HCT116 (cell line): ENCODE data around the gene SLC10A7. TPM values are rescaled to one million over a fixed set of nuclear protein-coding genes. Genes with fewer than 3 reads are reported as not detected.

Experiments used
- ATAC-seq: fragments of 200-7000 bp; cut with Tn5 transposase; 2 replicates; pipeline ENCODE4 v1.9.1; 2020; ENCODE audit warnings: mild to moderate bottlenecking, moderate library complexity
- BruUV-seq: library from RNA; stranded (reverse); fragments of 400-500 nt; replicated peaks from 2 replicates; lab custom pipeline; 2021; lab: Mats Ljungman, UMichigan
- CTCF ChIA-PET: fragments of 300-600 bp; sonication (Branson Sonifier 250); formaldehyde crosslinking; loops from one replicate; lab custom pipeline; 2021; ENCODE audit warnings: antibody characterized with exemption; lab: Charles Lee
- POLR2A ChIA-PET: fragments of 300-600, 350-600 bp; sonication (Branson Sonifier 250); formaldehyde crosslinking; loops from one replicate; lab custom pipeline; 2021; ENCODE audit warnings: antibody characterized with exemption; lab: Charles Lee
- RAD21 ChIA-PET, 2 experiments: fragments of 300-600 bp; sonication (Branson Sonifier 250); formaldehyde crosslinking; loops; one replicate each; lab custom pipeline; 2023; ENCODE audit warnings: low total read pairs in 2 of 2; ENCODE audit not compliant: uncharacterized antibody in 2 of 2, unreplicated experiment in 2 of 2, low non-redundant PET in 1 of 2; lab: Charles Lee
- DNase-seq: peaks from one replicate; pipeline ENCODE4 v3.0.0-alpha.2; 2010; ENCODE audit warnings: low read depth, low spot score
- H2AFZ ChIP-seq: fragments of 200-600 bp; shearing (Covaris generic), sonication (generic); 2 replicates; pipeline ENCODE4 v1.6.1; 2017; ENCODE audit warnings: low read depth, mixed run types, mixed read lengths, antibody characterized with exemption, low read length; ENCODE audit not compliant: poor library complexity, severe bottlenecking
- H3K27ac ChIP-seq: 2 replicates; pipeline ENCODE4 v1.5.1; 2012; ENCODE audit warnings: low read depth, low read length
- H3K27me3 ChIP-seq: fragments of 200-600 bp; sonication (generic); 2 replicates; pipeline ENCODE4 v1.6.1; 2016; ENCODE audit warnings: mixed run types, low read length, mixed read lengths; ENCODE audit not compliant: insufficient read depth
- H3K36me3 ChIP-seq, 2 experiments: fragments of 200-500 bp in 1 of 2; fragments of 200-600 bp in 1 of 2; sonication (Bioruptor generic) in 1 of 2; sonication (generic) in 1 of 2; 2 replicates each; pipeline versions ENCODE4 v1.5.1 to v1.6.1; 2014 to 2016; ENCODE audit warnings: low read length in 2 of 2, inconsistent platforms in 1 of 2, mixed read lengths in 1 of 2, mixed run types in 1 of 2; ENCODE audit not compliant: insufficient read depth in 2 of 2, control insufficient read depth in 1 of 2
- H3K4me1 ChIP-seq, 2 experiments: fragments of 200-600 bp in 1 of 2; sonication (generic) in 1 of 2; 2 replicates each; pipeline versions ENCODE4 v1.5.1 to v1.6.1; 2012 to 2017; ENCODE audit warnings: low read length in 2 of 2, inconsistent platforms in 1 of 2, mild to moderate bottlenecking in 1 of 2, mixed read lengths in 1 of 2, mixed run types in 1 of 2, moderate library complexity in 1 of 2; ENCODE audit not compliant: insufficient read depth in 2 of 2, control insufficient read depth in 1 of 2
- H3K4me2 ChIP-seq: fragments of 200-600 bp; sonication (generic); 2 replicates; pipeline ENCODE4 v1.6.1; 2017; ENCODE audit warnings: mixed run types, low read length, mixed read lengths
- H3K4me3 ChIP-seq, 2 experiments: fragments of 200-600 bp in 1 of 2; sonication (generic) in 1 of 2; replicated peaks in 1 of 2; 2 replicates each; pipeline ENCODE4 v1.5.1; 2011 to 2016; ENCODE audit warnings: low read length in 2 of 2, control low read depth in 1 of 2, low read depth in 1 of 2, mild to moderate bottlenecking in 1 of 2, mixed read lengths in 1 of 2, mixed run types in 1 of 2
- H3K79me2 ChIP-seq: fragments of 200-600 bp; sonication (generic); 2 replicates; pipeline ENCODE4 v1.6.1; 2017; ENCODE audit warnings: mild to moderate bottlenecking, mixed run types, low read length, moderate library complexity, mixed read lengths; ENCODE audit not compliant: insufficient read depth
- H3K9ac ChIP-seq: fragments of 200-600 bp; sonication (generic); 2 replicates; pipeline ENCODE4 v1.6.1; 2016; ENCODE audit warnings: low read length, mixed read lengths
- H3K9me2 ChIP-seq: fragments of 200-600 bp; sonication (generic), shearing (Covaris generic); 2 replicates; pipeline ENCODE4 v1.6.1; 2017; ENCODE audit warnings: mixed run types, mild to moderate bottlenecking, moderate library complexity; ENCODE audit not compliant: insufficient read depth
- H3K9me3 ChIP-seq, 2 experiments: fragments of 200-500 bp in 1 of 2; fragments of 200-600 bp in 1 of 2; sonication (Bioruptor generic) in 1 of 2; sonication (generic) in 1 of 2; 2 replicates each; pipeline ENCODE4 v1.6.1; 2014 to 2017; ENCODE audit warnings: low read length in 2 of 2, mixed read lengths in 2 of 2, inconsistent platforms in 1 of 2, low read depth in 1 of 2, mild to moderate bottlenecking in 1 of 2, mixed run types in 1 of 2, moderate library complexity in 1 of 2; ENCODE audit not compliant: control insufficient read depth in 1 of 2, insufficient read depth in 1 of 2
- H4K20me1 ChIP-seq: fragments of 200-600 bp; sonication (generic), shearing (Covaris generic); 2 replicates; pipeline ENCODE4 v1.6.1; 2017; ENCODE audit warnings: mixed run types, mild to moderate bottlenecking, moderate library complexity; ENCODE audit not compliant: insufficient read depth
- CBX3 ChIP-seq: IDR thresholded peaks from 2 replicates; pipeline ENCODE4 v1.6.1; 2012; ENCODE audit warnings: low read depth
- CEBPB ChIP-seq: IDR thresholded peaks from 2 replicates; pipeline ENCODE4 v1.6.1; 2012; ENCODE audit warnings: low read depth
- ELF1 ChIP-seq: IDR thresholded peaks from 2 replicates; pipeline ENCODE4 v1.6.1; 2012; ENCODE audit warnings: low read depth, borderline replicate concordance
- EZH2phosphoT487 ChIP-seq: fragments of 200-600 bp; IDR thresholded peaks from 2 replicates; pipeline ENCODE4 v1.6.1; 2018; ENCODE audit warnings: antibody characterized with exemption, borderline replicate concordance
- FOSL1 ChIP-seq: IDR thresholded peaks from 2 replicates; pipeline ENCODE4 v1.6.1; 2012; ENCODE audit warnings: low read depth
- MAX ChIP-seq: IDR thresholded peaks from 2 replicates; pipeline ENCODE4 v1.6.1; 2012
- REST ChIP-seq: IDR thresholded peaks from 2 replicates; pipeline ENCODE4 v1.6.1; 2012; ENCODE audit warnings: low read depth
- SRF ChIP-seq: IDR thresholded peaks from 2 replicates; pipeline ENCODE4 v1.6.1; 2012; ENCODE audit warnings: low read depth
- TCF7L2 ChIP-seq: IDR thresholded peaks from 2 replicates; pipeline ENCODE4 v1.7.0; 2011; ENCODE audit warnings: borderline replicate concordance, inconsistent platforms; ENCODE audit not compliant: insufficient read depth, insufficient read length; ENCODE audit errors: extremely low read depth
- ZNF274 ChIP-seq: fragments of 200-500 bp; sonication (Bioruptor generic); IDR thresholded peaks from 2 replicates; pipeline ENCODE4 v1.6.1; 2014; ENCODE audit warnings: mild to moderate bottlenecking, low read depth, low read length, inconsistent platforms
- intact Hi-C: fragments of 100-400 bp; cut with micrococcal nuclease; formaldehyde crosslinking; loops from 2 replicates; pipeline ENCODE4 v1.10.0; 2022
- total RNA-seq: library from RNA; stranded (reverse); gene quantifications from one replicate; pipeline ENCODE4 v1.2.1, GENCODE V29; 2021; ENCODE audit not compliant: unreplicated experiment
- TF ChIP-seq, protein P1 (sequence below): IDR thresholded peaks from 2 replicates; pipeline ENCODE4 v1.6.1; 2012
- TF ChIP-seq, protein P2 (sequence below): IDR thresholded peaks from 2 replicates; pipeline ENCODE4 v1.6.1; 2011; ENCODE audit warnings: mild to moderate bottlenecking, low read length, moderate library complexity; ENCODE audit not compliant: insufficient replicate concordance; ENCODE audit errors: extremely low read depth

Gene SLC10A7
- total RNA-seq, 1 experiment from 2014 or later = 5.5 TPM

GRCh38 chr4:146278986-146279385, 242.8 kb downstream of the SLC10A7 start:
- Histone ChIP-seq H3K79me2 (no peaks in the 10 kb centered on the region), H3K27me3 (no peaks in the 10 kb centered on the region), H3K4me3 (no peak overlapping the region), H3K4me1 (no peaks in the 10 kb centered on the region), H3K9ac (no peak overlapping the region), H3K9me3 (no peaks in the 10 kb centered on the region), H3K36me3 (no peaks in the 10 kb centered on the region), H3K4me2 (no peak overlapping the region), H3K27ac (no peak overlapping the region), H3K9me2 (no peaks in the 10 kb centered on the region), H4K20me1 (no peaks in the 10 kb centered on the region), H2AFZ (no peak overlapping the region)
- ChIA-PET POLR2A (no interaction called here), RAD21 (no interaction called here), CTCF (no interaction called here)
- ATAC-seq = no peak
- TF ChIP-seq TCF7L2 (no peak), EZH2phosphoT487 (no peak), ELF1 (no peak), CBX3 (no peak), MAX (no peak), ZNF274 (no peak)
- TF ChIP-seq, protein P1, sequence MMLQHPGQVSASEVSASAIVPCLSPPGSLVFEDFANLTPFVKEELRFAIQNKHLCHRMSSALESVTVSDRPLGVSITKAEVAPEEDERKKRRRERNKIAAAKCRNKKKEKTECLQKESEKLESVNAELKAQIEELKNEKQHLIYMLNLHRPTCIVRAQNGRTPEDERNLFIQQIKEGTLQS = no peak
- intact Hi-C loops = no loop called here
- DNase-seq = no peak
- no TSS peak for BruUV-seq

DNA sequence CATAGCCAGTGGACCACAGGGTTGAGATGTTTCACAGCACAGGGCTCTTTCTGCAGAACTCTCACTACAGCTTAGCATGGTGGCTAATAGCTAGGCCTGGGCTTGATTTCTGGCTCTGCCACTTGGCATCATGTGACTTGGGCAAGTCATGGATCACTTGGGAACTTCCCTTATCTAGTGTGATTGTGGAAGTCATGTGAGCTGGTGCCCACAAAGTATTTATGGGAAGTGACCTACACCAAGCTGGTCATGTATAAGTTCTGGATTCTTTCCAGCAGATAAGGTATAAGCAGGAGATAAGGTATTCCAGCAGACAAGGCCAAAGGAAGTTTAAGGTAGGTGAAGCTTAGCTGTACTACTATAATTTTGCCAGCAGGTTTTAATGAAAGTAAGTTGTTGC, 246.4 kb downstream of the SLC10A7 start:
- Histone ChIP-seq H3K27ac (no peak overlapping the region), H2AFZ (no peak overlapping the region), H4K20me1 (no peaks in the 10 kb centered on the region), H3K9me2 (no peaks in the 10 kb centered on the region), H3K4me3 (no peak overlapping the region), H3K9me3 (no peaks in the 10 kb centered on the region), H3K4me2 (no peak overlapping the region), H3K36me3 (no peaks in the 10 kb centered on the region), H3K9ac (no peak overlapping the region), H3K4me1 (no peaks in the 10 kb centered on the region), H3K79me2 (no peaks in the 10 kb centered on the region), H3K27me3 (no peaks in the 10 kb centered on the region)
- POLR2A ChIA-PET = no interaction called here
- DNase-seq (no peak), ATAC-seq (no peak)
- intact Hi-C loops = no loop called here
- BruUV-seq = no TSS peak
- RAD21 ChIA-PET = no interaction called here
- CTCF ChIA-PET = no interaction called here
- TF ChIP-seq ZNF274 = no peak
- no peak for TF ChIP-seq SRF
- TF ChIP-seq EZH2phosphoT487 = no peak
- TF ChIP-seq FOSL1 = no peak
- TF ChIP-seq, protein P2, sequence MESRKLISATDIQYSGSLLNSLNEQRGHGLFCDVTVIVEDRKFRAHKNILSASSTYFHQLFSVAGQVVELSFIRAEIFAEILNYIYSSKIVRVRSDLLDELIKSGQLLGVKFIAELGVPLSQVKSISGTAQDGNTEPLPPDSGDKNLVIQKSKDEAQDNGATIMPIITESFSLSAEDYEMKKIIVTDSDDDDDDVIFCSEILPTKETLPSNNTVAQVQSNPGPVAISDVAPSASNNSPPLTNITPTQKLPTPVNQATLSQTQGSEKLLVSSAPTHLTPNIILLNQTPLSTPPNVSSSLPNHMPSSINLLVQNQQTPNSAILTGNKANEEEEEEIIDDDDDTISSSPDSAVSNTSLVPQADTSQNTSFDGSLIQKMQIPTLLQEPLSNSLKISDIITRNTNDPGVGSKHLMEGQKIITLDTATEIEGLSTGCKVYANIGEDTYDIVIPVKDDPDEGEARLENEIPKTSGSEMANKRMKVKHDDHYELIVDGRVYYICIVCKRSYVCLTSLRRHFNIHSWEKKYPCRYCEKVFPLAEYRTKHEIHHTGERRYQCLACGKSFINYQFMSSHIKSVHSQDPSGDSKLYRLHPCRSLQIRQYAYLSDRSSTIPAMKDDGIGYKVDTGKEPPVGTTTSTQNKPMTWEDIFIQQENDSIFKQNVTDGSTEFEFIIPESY = no peak
- no peak for TF ChIP-seq MAX
- no peak for TF ChIP-seq CBX3
- TF ChIP-seq, protein P1 = no peak
- TF ChIP-seq CEBPB = no peak
- no peak for TF ChIP-seq REST
